Hepatocyte (in vitro differentiated cells): ENCODE data around the gene ALK.

Experiments used
- EZH2 ChIP-seq: fragments of 200-600 bp; sonication (generic); IDR thresholded peaks from 2 replicates; pipeline ENCODE4 v1.6.1; 2016; ENCODE audit warnings: antibody characterized with exemption, mild to moderate bottlenecking, borderline replicate concordance
- TF ChIP-seq, protein P1 (sequence below): fragments of 200-600 bp; sonication (generic); IDR thresholded peaks from 2 replicates; pipeline ENCODE4 v1.5.1; 2016; ENCODE audit warnings: antibody characterized with exemption, mild to moderate bottlenecking; ENCODE audit not compliant: poor library complexity

DNA sequence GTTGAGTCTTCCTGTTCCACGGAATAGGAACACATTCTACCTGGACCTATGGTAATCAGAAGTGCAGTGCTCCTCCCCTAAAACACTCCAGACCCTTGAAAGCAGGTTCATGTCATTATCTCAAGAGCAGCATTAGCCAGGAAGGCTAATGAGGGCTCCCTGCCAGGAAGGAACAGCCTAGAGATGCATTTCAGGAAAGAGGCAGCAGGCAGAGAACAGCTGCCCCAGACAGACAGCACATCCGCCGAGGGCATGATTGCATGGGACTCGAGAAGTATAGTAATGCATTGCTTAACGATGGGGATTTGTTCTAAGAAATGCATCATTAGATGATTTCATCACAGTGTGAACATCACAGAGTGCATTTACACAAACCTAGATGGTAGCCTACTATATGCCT, 171.5 kb downstream of the ALK start:
- no peak for TF ChIP-seq EZH2
- TF ChIP-seq, protein P1, sequence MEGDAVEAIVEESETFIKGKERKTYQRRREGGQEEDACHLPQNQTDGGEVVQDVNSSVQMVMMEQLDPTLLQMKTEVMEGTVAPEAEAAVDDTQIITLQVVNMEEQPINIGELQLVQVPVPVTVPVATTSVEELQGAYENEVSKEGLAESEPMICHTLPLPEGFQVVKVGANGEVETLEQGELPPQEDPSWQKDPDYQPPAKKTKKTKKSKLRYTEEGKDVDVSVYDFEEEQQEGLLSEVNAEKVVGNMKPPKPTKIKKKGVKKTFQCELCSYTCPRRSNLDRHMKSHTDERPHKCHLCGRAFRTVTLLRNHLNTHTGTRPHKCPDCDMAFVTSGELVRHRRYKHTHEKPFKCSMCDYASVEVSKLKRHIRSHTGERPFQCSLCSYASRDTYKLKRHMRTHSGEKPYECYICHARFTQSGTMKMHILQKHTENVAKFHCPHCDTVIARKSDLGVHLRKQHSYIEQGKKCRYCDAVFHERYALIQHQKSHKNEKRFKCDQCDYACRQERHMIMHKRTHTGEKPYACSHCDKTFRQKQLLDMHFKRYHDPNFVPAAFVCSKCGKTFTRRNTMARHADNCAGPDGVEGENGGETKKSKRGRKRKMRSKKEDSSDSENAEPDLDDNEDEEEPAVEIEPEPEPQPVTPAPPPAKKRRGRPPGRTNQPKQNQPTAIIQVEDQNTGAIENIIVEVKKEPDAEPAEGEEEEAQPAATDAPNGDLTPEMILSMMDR: no peak
